Progenitor cell of endocrine pancreas (in vitro differentiated cells): ENCODE measurements around the gene SLC22A12. TPM values are rescaled to one million over a fixed set of nuclear protein-coding genes. Genes with fewer than 3 reads are reported as not detected.

Source experiments
- DNase-seq: peaks from one replicate; pipeline ENCODE4 v3.0.0; 2021; ENCODE audit warnings: low spot score; ENCODE audit not compliant: unreplicated experiment
- H3K27ac Mint-ChIP-seq: 2 replicates; pipeline ENCODE4 v1.8.0; 2021; ENCODE audit warnings: mild to moderate bottlenecking, moderate library complexity, mixed read lengths
- H3K27me3 Mint-ChIP-seq: 2 replicates; pipeline ENCODE4 v1.8.0; 2021; ENCODE audit warnings: mixed read lengths
- H3K36me3 Mint-ChIP-seq: 2 replicates; pipeline ENCODE4 v1.8.0; 2022; ENCODE audit warnings: mixed read lengths; ENCODE audit not compliant: insufficient read depth
- H3K4me1 Mint-ChIP-seq: 2 replicates; pipeline ENCODE4 v1.8.0; 2021; ENCODE audit warnings: low read depth, mixed read lengths
- H3K4me3 Mint-ChIP-seq: 2 replicates; pipeline ENCODE4 v1.8.0; 2021; ENCODE audit warnings: low read depth, mild to moderate bottlenecking, moderate library complexity, mixed read lengths
- H3K9me3 Mint-ChIP-seq: 2 replicates; pipeline ENCODE4 v1.8.0; 2021; ENCODE audit warnings: low read depth, mixed read lengths
- CTCF ChIP-seq: fragments of 200-600 bp; sonication (generic); IDR thresholded peaks from one replicate; pipeline ENCODE4 v1.5.0; 2021; ENCODE audit warnings: antibody characterized with exemption, mild to moderate bottlenecking; ENCODE audit not compliant: unreplicated experiment
- total RNA-seq: library from RNA; stranded (reverse); gene quantifications from 2 replicates; pipeline ENCODE4 v1.2.1, GENCODE V29; 2021

Gene SLC22A12
- total RNA-seq, 1 donor from 2014 or later = not detected

- TF ChIP-seq CTCF = no peak
- Mint-ChIP-seq H3K4me1 (peaks cover 3% of the 10 kb centered on the region), H3K27me3 (peaks cover 28% of the 10 kb centered on the region), H3K4me3 (no peak overlapping the region), H3K9me3 (no peaks in the 10 kb centered on the region), H3K36me3 (no peaks in the 10 kb centered on the region), H3K27ac (no peak overlapping the region)
- no peak for DNase-seq
Observed at GRCh38 chr11:64572143-64572542, 18.9 kb upstream of the SLC22A12 start.

- Mint-ChIP-seq H3K36me3 (no peaks in the 10 kb centered on the region), H3K27ac (no peak overlapping the region), H3K27me3 (peaks cover 43% of the 10 kb centered on the region), H3K9me3 (no peaks in the 10 kb centered on the region), H3K4me3 (no peak overlapping the region), H3K4me1 (no peaks in the 10 kb centered on the region)
- no peak for TF ChIP-seq CTCF
- DNase-seq = no peak
Observed at GRCh38 chr11:64577202-64577601, 13.8 kb upstream of the SLC22A12 start.

- H3K4me1 Mint-ChIP-seq = no peaks in the 10 kb centered on the region
- H3K27me3 Mint-ChIP-seq = peaks cover 38% of the 10 kb centered on the region
- H3K4me3 Mint-ChIP-seq = no peak overlapping the region
- H3K9me3 Mint-ChIP-seq = no peaks in the 10 kb centered on the region
- H3K36me3 Mint-ChIP-seq = no peaks in the 10 kb centered on the region
- no peak for TF ChIP-seq CTCF
- no peak overlapping the region for H3K27ac Mint-ChIP-seq
- no peak for DNase-seq
Observed at GRCh38 chr11:64580412-64580811, 10.6 kb upstream of the SLC22A12 start.

- Mint-ChIP-seq H3K4me1 (no peaks in the 10 kb centered on the region), H3K9me3 (no peaks in the 10 kb centered on the region), H3K27me3 (peaks cover 41% of the 10 kb centered on the region), H3K36me3 (no peaks in the 10 kb centered on the region), H3K27ac (no peak overlapping the region), H3K4me3 (no peak overlapping the region)
- no peak for DNase-seq
- no peak for TF ChIP-seq CTCF
Observed at GRCh38 chr11:64581057-64581523, 9.9 kb upstream of the SLC22A12 start.

- H3K4me3 Mint-ChIP-seq = no peak overlapping the region
- no peak for TF ChIP-seq CTCF
- no peaks in the 10 kb centered on the region for H3K4me1 Mint-ChIP-seq
- DNase-seq = no peak
- H3K27me3 Mint-ChIP-seq = peaks cover 46% of the 10 kb centered on the region
- no peak overlapping the region for H3K27ac Mint-ChIP-seq
- peaks cover 2% of the 10 kb centered on the region for H3K9me3 Mint-ChIP-seq
- no peaks in the 10 kb centered on the region for H3K36me3 Mint-ChIP-seq
Observed at GRCh38 chr11:64582885-64583284, 8.1 kb upstream of the SLC22A12 start.
